ENCODE results near the gene TSC22D4. TPM values are rescaled to one million over a fixed set of nuclear protein-coding genes. Genes with fewer than 3 reads are reported as not detected.

TSC22D4 gene
- total and polyA plus RNA-seq, 4 donors: 5.5 to 21.2 (median 11.4) TPM

- TF ChIP-seq GABPA (IDR thresholded peaks at IDR 0.05 in 1 of 2, conservative IDR thresholded peaks at IDR 0.05 in 1 of 2): no peak
- no peak for TF ChIP-seq TAF1 (conservative IDR thresholded peaks at IDR 0.05)
- no peak for TF ChIP-seq HNF4G (IDR thresholded peaks at IDR 0.05)
- no peak for TF ChIP-seq MAX (IDR thresholded peaks at IDR 0.05)
- TF ChIP-seq FOXA1 (IDR thresholded peaks at IDR 0.05): no peak
- no peak for TF ChIP-seq ATF3 (IDR thresholded peaks at IDR 0.05)
- TF ChIP-seq RAD21 (IDR thresholded peaks at IDR 0.05): no peak
- TF ChIP-seq ZBTB33 (IDR thresholded peaks at IDR 0.05): no peak
- no peak for TF ChIP-seq CTCF (IDR thresholded peaks at IDR 0.05; ENCODE audit: low read depth, low read length, missing input control)
- no peak for TF ChIP-seq NR2F2 (IDR thresholded peaks at IDR 0.05)
- TF ChIP-seq YY1 (IDR thresholded peaks at IDR 0.05): no peak
- no peak for TF ChIP-seq JUND (IDR thresholded peaks at IDR 0.05)
- peaks cover 3 to 9% (median 7%) of the 10 kb centered on the region in 4 donors for H3K4me1 ChIP-seq (ENCODE audit: control insufficient read depth in 4 of 4, insufficient read depth in 4 of 4, low read length in 3 of 4)
- no peaks in the 10 kb centered on the region for H3K9me3 ChIP-seq (ENCODE audit: control insufficient read depth in 4 of 4, low read length in 3 of 4)
- no peak within 1 kb of the TSS for H3K4me3 ChIP-seq (ENCODE audit: low read depth in 1 of 3, low read length in 3 of 3)
- no peak within 1 kb of the TSS for H3K27ac ChIP-seq (ENCODE audit: low read depth in 1 of 2, low read length in 2 of 2)
- DNase-seq (ENCODE audit: low spot score): no peak
- peaks cover 0 to 1% (median 0%) of the 10 kb centered on the region in 4 donors for H3K36me3 ChIP-seq (ENCODE audit: control insufficient read depth in 4 of 4, insufficient read depth in 3 of 4, low read depth in 1 of 4, low read length in 3 of 4)
- no peaks in the 10 kb centered on the region for H3K27me3 ChIP-seq (ENCODE audit: control insufficient read depth in 4 of 4, insufficient read depth in 4 of 4, low read length in 3 of 4)
- 90% methylated on average over 7 of the region's 7 CpGs for WGBS
- no peak within 1 kb of the TSS for H3K9ac ChIP-seq (ENCODE audit: low read depth in 1 of 2, low read length in 2 of 2)
Observed at GRCh38 chr7:100464210-100464660, 14.8 kb downstream of the TSC22D4 start, which contains the start of gene SPACDR. Gene SPACDR, minus strand, starts transcription at chr7:100464260. Its CDS starts 235 bp downstream, at chr7:100464025.

GRCh38 chr7:100457033-100457432, 22.0 kb downstream of the TSC22D4 start:
- no peak for DNase-seq (ENCODE audit: low spot score)
- Histone ChIP-seq H3K36me3 (ENCODE audit: control insufficient read depth in 4 of 4, insufficient read depth in 3 of 4, low read depth in 1 of 4, low read length in 3 of 4) (no peaks in the 10 kb centered on the region), H3K9ac (ENCODE audit: low read depth in 1 of 2, low read length in 2 of 2) (no peak overlapping the region), H3K27ac (ENCODE audit: low read depth in 1 of 2, low read length in 2 of 2) (no peak overlapping the region), H3K4me1 (ENCODE audit: control insufficient read depth in 4 of 4, insufficient read depth in 4 of 4, low read length in 3 of 4) (no peaks in the 10 kb centered on the region), H3K9me3 (ENCODE audit: control insufficient read depth in 4 of 4, low read length in 3 of 4) (no peaks in the 10 kb centered on the region), H3K4me3 (ENCODE audit: low read depth in 1 of 3, low read length in 3 of 3) (no peak overlapping the region), H3K27me3 (ENCODE audit: control insufficient read depth in 4 of 4, insufficient read depth in 4 of 4, low read length in 3 of 4) (no peaks in the 10 kb centered on the region)
- WGBS: 96% methylated on average over 6 of the region's 6 CpGs
- TF ChIP-seq NR2F2 (IDR thresholded peaks at IDR 0.05): no peak
- no peak for TF ChIP-seq GABPA (IDR thresholded peaks at IDR 0.05 in 1 of 2, conservative IDR thresholded peaks at IDR 0.05 in 1 of 2)
- no peak for TF ChIP-seq RXRA (IDR thresholded peaks at IDR 0.05)
- no peak for TF ChIP-seq YY1 (IDR thresholded peaks at IDR 0.05)
- no peak for TF ChIP-seq HNF4G (IDR thresholded peaks at IDR 0.05)
- no peak for TF ChIP-seq FOXA1 (IDR thresholded peaks at IDR 0.05)
- TF ChIP-seq CTCF (IDR thresholded peaks at IDR 0.05; ENCODE audit: low read depth, low read length, missing input control): no peak
- no peak for TF ChIP-seq HNF4A (conservative IDR thresholded peaks at IDR 0.05)

Measured in liver (tissue), 9 donors.